K562 (cell line): ENCODE data around the gene COL15A1. TPM values are rescaled to one million over a fixed set of nuclear protein-coding genes. Genes with fewer than 3 reads are reported as not detected.

Experiments
- ATF7 ChIP-seq: fragments of 450-650 bp; IDR thresholded peaks from 2 replicates; pipeline ENCODE4 v1.7.1; 2014; ENCODE audit warnings: mild to moderate bottlenecking, moderate library complexity
- NUFIP1 ChIP-seq: fragments of 450-650 bp; IDR thresholded peaks from 2 replicates; pipeline ENCODE4 v1.6.1; 2018; ENCODE audit not compliant: partially characterized antibody
- PTRF ChIP-seq: fragments of 450-650 bp; IDR thresholded peaks from 2 replicates; pipeline ENCODE4 v1.6.1; 2016; ENCODE audit warnings: mild to moderate bottlenecking, missing genetic modification characterization, missing compliant biosample characterization
- RB1 ChIP-seq: fragments of 450-650 bp; IDR thresholded peaks from 2 replicates; pipeline ENCODE4 v1.6.1; 2017; ENCODE audit warnings: low read depth, mild to moderate bottlenecking
- ZNF655 ChIP-seq: fragments of 250-450 bp; sonication (Bioruptor Pico); IDR thresholded peaks from 2 replicates; pipeline ENCODE4 v1.5.0; 2021
- polyA plus RNA-seq, 8 experiments: library from polyadenylated mRNA; depleted of rRNA in 4 of 8; stranded (reverse) in 5 of 8; unstranded in 3 of 8; fragments of >200 nt; fragmentation: Nextera tagmentation in 2 of 8; fragmentation: Illumina TruSeq in 1 of 8; extraction: Ambion mirVana in 2 of 8; extraction: Trizol in 1 of 8; gene quantifications; 2 replicates each; pipeline versions ENCODE4 v1.2.1 to v1.2.3, GENCODE V29; 2011 to 2014; ENCODE audit warnings: inconsistent platforms in 1 of 8, missing spikeins in 1 of 8
- total RNA-seq, 7 experiments: library from RNA; depleted of rRNA in 6 of 7; stranded (reverse); fragments of >200 nt in 6 of 7; fragmentation: Illumina TruSeq in 2 of 7; extraction: Trizol in 2 of 7; gene quantifications; 2 replicates each; pipeline versions ENCODE4 v1.2.1 to v1.2.3, GENCODE V29; 2011 to 2021; ENCODE audit warnings: low replicate concordance in 1 of 7
- TF ChIP-seq, protein P1 (sequence below): fragments of 450-650 bp; IDR thresholded peaks from 2 replicates; pipeline ENCODE4 v1.6.1; 2016; ENCODE audit warnings: low read depth
- TF ChIP-seq, protein P2 (sequence below): sonication (generic); formaldehyde crosslinking; IDR thresholded peaks from 2 replicates; pipeline ENCODE4 v1.8.1; 2023; ENCODE audit warnings: mild to moderate bottlenecking, missing genetic modification reagents
- TF ChIP-seq, protein P3 (sequence below): fragments of 250-450 bp; sonication (Bioruptor Pico); IDR thresholded peaks from 2 replicates; pipeline ENCODE4 v1.8.0; 2021; ENCODE audit warnings: moderate library complexity, mild to moderate bottlenecking, inconsistent platforms
- TF ChIP-seq, protein P4 (sequence below): fragments of 200-800 bp; sonication (Bioruptor generic); IDR thresholded peaks from 2 replicates; pipeline ENCODE4 v1.6.1; 2017; ENCODE audit warnings: missing genetic modification characterization, missing compliant biosample characterization
- TF ChIP-seq, protein P5 (sequence below): IDR thresholded peaks from 2 replicates; pipeline ENCODE4 v1.6.1; 2011; ENCODE audit warnings: borderline replicate concordance, low read depth, mild to moderate bottlenecking, moderate library complexity, low read length; ENCODE audit not compliant: insufficient read depth, poor library complexity, severe bottlenecking

Gene COL15A1
- total and polyA plus RNA-seq, 9 of the 15 experiments (the other 6 are each of a cell fraction or from before 2014, with no cell fraction given): 0.46 to 5.1 (median 2.6) TPM

- TF ChIP-seq, protein P1, sequence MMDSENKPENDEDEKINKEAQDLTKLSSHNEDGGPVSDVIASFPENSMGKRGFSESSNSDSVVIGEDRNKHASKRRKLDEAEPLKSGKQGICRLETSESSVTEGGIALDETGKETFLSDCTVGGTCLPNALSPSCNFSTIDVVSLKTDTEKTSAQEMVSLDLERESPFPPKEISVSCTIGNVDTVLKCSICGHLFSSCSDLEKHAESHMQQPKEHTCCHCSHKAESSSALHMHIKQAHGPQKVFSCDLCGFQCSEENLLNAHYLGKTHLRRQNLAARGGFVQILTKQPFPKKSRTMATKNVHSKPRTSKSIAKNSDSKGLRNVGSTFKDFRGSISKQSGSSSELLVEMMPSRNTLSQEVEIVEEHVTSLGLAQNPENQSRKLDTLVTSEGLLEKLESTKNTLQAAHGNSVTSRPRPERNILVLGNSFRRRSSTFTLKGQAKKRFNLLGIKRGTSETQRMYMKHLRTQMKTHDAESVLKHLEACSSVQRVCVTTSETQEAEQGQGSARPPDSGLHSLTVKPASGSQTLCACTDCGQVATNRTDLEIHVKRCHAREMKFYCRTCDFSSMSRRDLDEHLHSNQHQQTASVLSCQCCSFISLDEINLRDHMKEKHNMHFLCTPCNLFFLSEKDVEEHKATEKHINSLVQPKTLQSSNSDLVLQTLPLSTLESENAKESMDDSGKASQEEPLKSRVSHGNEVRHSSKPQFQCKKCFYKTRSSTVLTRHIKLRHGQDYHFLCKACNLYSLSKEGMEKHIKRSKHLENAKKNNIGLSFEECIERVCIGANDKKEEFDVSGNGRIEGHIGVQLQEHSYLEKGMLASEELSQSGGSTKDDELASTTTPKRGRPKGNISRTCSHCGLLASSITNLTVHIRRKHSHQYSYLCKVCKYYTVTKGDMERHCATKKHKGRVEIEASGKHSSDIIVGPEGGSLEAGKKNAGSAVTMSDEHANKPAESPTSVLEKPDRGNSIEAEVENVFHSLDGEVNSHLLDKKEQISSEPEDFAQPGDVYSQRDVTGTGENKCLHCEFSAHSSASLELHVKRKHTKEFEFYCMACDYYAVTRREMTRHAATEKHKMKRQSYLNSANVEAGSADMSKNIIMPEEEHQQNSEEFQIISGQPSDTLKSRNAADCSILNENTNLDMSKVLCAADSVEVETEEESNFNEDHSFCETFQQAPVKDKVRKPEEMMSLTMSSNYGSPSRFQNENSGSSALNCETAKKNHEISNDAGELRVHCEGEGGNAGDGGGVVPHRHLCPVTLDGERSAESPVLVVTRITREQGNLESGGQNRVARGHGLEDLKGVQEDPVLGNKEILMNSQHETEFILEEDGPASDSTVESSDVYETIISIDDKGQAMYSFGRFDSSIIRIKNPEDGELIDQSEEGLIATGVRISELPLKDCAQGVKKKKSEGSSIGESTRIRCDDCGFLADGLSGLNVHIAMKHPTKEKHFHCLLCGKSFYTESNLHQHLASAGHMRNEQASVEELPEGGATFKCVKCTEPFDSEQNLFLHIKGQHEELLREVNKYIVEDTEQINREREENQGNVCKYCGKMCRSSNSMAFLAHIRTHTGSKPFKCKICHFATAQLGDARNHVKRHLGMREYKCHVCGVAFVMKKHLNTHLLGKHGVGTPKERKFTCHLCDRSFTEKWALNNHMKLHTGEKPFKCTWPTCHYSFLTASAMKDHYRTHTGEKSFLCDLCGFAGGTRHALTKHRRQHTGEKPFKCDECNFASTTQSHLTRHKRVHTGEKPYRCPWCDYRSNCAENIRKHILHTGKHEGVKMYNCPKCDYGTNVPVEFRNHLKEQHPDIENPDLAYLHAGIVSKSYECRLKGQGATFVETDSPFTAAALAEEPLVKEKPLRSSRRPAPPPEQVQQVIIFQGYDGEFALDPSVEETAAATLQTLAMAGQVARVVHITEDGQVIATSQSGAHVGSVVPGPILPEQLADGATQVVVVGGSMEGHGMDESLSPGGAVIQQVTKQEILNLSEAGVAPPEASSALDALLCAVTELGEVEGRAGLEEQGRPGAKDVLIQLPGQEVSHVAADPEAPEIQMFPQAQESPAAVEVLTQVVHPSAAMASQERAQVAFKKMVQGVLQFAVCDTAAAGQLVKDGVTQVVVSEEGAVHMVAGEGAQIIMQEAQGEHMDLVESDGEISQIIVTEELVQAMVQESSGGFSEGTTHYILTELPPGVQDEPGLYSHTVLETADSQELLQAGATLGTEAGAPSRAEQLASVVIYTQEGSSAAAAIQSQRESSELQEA: no peak
- TF ChIP-seq NUFIP1: no peak
- TF ChIP-seq, protein P2, sequence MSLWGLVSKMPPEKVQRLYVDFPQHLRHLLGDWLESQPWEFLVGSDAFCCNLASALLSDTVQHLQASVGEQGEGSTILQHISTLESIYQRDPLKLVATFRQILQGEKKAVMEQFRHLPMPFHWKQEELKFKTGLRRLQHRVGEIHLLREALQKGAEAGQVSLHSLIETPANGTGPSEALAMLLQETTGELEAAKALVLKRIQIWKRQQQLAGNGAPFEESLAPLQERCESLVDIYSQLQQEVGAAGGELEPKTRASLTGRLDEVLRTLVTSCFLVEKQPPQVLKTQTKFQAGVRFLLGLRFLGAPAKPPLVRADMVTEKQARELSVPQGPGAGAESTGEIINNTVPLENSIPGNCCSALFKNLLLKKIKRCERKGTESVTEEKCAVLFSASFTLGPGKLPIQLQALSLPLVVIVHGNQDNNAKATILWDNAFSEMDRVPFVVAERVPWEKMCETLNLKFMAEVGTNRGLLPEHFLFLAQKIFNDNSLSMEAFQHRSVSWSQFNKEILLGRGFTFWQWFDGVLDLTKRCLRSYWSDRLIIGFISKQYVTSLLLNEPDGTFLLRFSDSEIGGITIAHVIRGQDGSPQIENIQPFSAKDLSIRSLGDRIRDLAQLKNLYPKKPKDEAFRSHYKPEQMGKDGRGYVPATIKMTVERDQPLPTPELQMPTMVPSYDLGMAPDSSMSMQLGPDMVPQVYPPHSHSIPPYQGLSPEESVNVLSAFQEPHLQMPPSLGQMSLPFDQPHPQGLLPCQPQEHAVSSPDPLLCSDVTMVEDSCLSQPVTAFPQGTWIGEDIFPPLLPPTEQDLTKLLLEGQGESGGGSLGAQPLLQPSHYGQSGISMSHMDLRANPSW: no peak
- no peak for TF ChIP-seq PTRF (tag)
- TF ChIP-seq, protein P3, sequence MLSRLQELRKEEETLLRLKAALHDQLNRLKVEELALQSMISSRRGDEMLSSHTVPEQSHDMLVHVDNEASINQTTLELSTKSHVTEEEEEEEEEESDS: no peak
- TF ChIP-seq, protein P4, sequence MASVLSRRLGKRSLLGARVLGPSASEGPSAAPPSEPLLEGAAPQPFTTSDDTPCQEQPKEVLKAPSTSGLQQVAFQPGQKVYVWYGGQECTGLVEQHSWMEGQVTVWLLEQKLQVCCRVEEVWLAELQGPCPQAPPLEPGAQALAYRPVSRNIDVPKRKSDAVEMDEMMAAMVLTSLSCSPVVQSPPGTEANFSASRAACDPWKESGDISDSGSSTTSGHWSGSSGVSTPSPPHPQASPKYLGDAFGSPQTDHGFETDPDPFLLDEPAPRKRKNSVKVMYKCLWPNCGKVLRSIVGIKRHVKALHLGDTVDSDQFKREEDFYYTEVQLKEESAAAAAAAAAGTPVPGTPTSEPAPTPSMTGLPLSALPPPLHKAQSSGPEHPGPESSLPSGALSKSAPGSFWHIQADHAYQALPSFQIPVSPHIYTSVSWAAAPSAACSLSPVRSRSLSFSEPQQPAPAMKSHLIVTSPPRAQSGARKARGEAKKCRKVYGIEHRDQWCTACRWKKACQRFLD (CRISPR knock-in tag): no peak
- TF ChIP-seq ZNF655 (CRISPR knock-in tag): no peak
- TF ChIP-seq RB1: no peak
- peak; percentile 79 for TF ChIP-seq ATF7
- TF ChIP-seq, protein P5, sequence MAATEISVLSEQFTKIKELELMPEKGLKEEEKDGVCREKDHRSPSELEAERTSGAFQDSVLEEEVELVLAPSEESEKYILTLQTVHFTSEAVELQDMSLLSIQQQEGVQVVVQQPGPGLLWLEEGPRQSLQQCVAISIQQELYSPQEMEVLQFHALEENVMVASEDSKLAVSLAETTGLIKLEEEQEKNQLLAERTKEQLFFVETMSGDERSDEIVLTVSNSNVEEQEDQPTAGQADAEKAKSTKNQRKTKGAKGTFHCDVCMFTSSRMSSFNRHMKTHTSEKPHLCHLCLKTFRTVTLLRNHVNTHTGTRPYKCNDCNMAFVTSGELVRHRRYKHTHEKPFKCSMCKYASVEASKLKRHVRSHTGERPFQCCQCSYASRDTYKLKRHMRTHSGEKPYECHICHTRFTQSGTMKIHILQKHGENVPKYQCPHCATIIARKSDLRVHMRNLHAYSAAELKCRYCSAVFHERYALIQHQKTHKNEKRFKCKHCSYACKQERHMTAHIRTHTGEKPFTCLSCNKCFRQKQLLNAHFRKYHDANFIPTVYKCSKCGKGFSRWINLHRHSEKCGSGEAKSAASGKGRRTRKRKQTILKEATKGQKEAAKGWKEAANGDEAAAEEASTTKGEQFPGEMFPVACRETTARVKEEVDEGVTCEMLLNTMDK: no peak
Observed at GRCh38 chr9:99019510-99020331, 76.0 kb downstream of the COL15A1 start (continued).
